Measurements from ENCODE around the gene PITPNC1. TPM values are rescaled to one million over a fixed set of nuclear protein-coding genes. Genes with fewer than 3 reads are reported as not detected.

Gene PITPNC1
- total RNA-seq, 2 experiments from 2014 or later: 44.9 to 67.6 TPM

- Mint-ChIP-seq H3K4me3 (no peak overlapping the region), H3K9me3 (ENCODE audit: low read depth) (no peaks in the 10 kb centered on the region), H3K27ac (peak overlapping the region; percentile 75), H3K27me3 (no peaks in the 10 kb centered on the region), H3K4me1 (peaks cover 57% of the 10 kb centered on the region), H3K36me3 (peaks cover 19% of the 10 kb centered on the region)
- DNase-seq (no peak), ATAC-seq (no peak)
- CTCF ChIA-PET: interaction anchor here (0.8 to 1.5 kb wide), 2 partner anchors 26 to 71 kb away, joined by 4 to 6 read pairs; no protein-coding TSS in a partner anchor
Observed at GRCh38 chr17:67449065-67449464, 72.0 kb downstream of the PITPNC1 start.

GRCh38 chr17:67449845-67450755, 73.0 kb downstream of the PITPNC1 start:
- H3K4me1 Mint-ChIP-seq: peaks cover 59% of the 10 kb centered on the region
- no peak for ATAC-seq
- H3K9me3 Mint-ChIP-seq (ENCODE audit: low read depth): no peaks in the 10 kb centered on the region
- CTCF ChIA-PET: interaction anchor here (0.6 to 4.4 kb wide), 4 partner anchors 8 to 72 kb away, joined by 4 to 35 read pairs (median 5); no protein-coding TSS in a partner anchor
- H3K27me3 Mint-ChIP-seq: no peaks in the 10 kb centered on the region
- H3K4me3 Mint-ChIP-seq: peak overlapping the region; percentile 33
- peak overlapping the region; percentile 75 for H3K27ac Mint-ChIP-seq
- DNase-seq: no peak
- peaks cover 12% of the 10 kb centered on the region for H3K36me3 Mint-ChIP-seq

GRCh38 chr17:67452681-67453554, 75.8 kb downstream of the PITPNC1 start:
- ATAC-seq: peak; percentile 87
- H3K4me1 Mint-ChIP-seq: peaks cover 65% of the 10 kb centered on the region
- peak; percentile 67 for DNase-seq
- peak overlapping the region; percentile 67 for H3K4me3 Mint-ChIP-seq
- peaks cover 25% of the 10 kb centered on the region for H3K36me3 Mint-ChIP-seq
- peaks cover 1% of the 10 kb centered on the region for H3K9me3 Mint-ChIP-seq (ENCODE audit: low read depth)
- CTCF ChIA-PET: interaction anchor here (0.6 to 4.7 kb wide), 11 partner anchors 10 to 78 kb away, joined by 3 to 37 read pairs (median 5); no protein-coding TSS in a partner anchor
- no peaks in the 10 kb centered on the region for H3K27me3 Mint-ChIP-seq
- H3K27ac Mint-ChIP-seq: peak overlapping the region; percentile 93

GRCh38 chr17:67456103-67456502, 79.0 kb downstream of the PITPNC1 start:
- DNase-seq (no peak), ATAC-seq (no peak)
- Mint-ChIP-seq H3K4me3 (no peak overlapping the region), H3K4me1 (peaks cover 50% of the 10 kb centered on the region), H3K9me3 (ENCODE audit: low read depth) (peaks cover 10% of the 10 kb centered on the region), H3K27me3 (no peaks in the 10 kb centered on the region), H3K36me3 (peaks cover 37% of the 10 kb centered on the region), H3K27ac (peak overlapping the region; percentile 68)
- CTCF ChIA-PET: interaction anchor here (1.0 to 1.4 kb wide), 5 partner anchors 10 to 77 kb away, joined by 3 to 6 read pairs (median 3); no protein-coding TSS in a partner anchor

GRCh38 chr17:67456889-67457288, 79.8 kb downstream of the PITPNC1 start:
- H3K4me3 Mint-ChIP-seq: no peak overlapping the region
- no peak for DNase-seq
- no peak for ATAC-seq
- H3K27me3 Mint-ChIP-seq: no peaks in the 10 kb centered on the region
- peaks cover 34% of the 10 kb centered on the region for H3K36me3 Mint-ChIP-seq
- H3K27ac Mint-ChIP-seq: peak overlapping the region; percentile 41
- H3K9me3 Mint-ChIP-seq (ENCODE audit: low read depth): peaks cover 10% of the 10 kb centered on the region
- CTCF ChIA-PET: interaction anchor here (0.9 to 1.2 kb wide), 4 partner anchors 9 to 78 kb away, joined by 3 to 6 read pairs (median 4); no protein-coding TSS in a partner anchor
- H3K4me1 Mint-ChIP-seq: peaks cover 50% of the 10 kb centered on the region

GRCh38 chr17:67458203-67458602, 81.1 kb downstream of the PITPNC1 start:
- Mint-ChIP-seq H3K27me3 (no peaks in the 10 kb centered on the region), H3K9me3 (ENCODE audit: low read depth) (peaks cover 10% of the 10 kb centered on the region), H3K4me3 (no peak overlapping the region), H3K27ac (no peak overlapping the region), H3K36me3 (peaks cover 31% of the 10 kb centered on the region), H3K4me1 (peaks cover 42% of the 10 kb centered on the region)
- CTCF ChIA-PET: interaction anchor here (2.2 kb wide), 1 partner anchor 18 kb away, joined by 6 read pairs; no protein-coding TSS in a partner anchor
- ATAC-seq (no peak), DNase-seq (no peak)

GRCh38 chr17:67459985-67460384, 82.9 kb downstream of the PITPNC1 start:
- peaks cover 42% of the 10 kb centered on the region for H3K4me1 Mint-ChIP-seq
- DNase-seq: no peak
- H3K9me3 Mint-ChIP-seq (ENCODE audit: low read depth): peaks cover 10% of the 10 kb centered on the region
- no peak overlapping the region for H3K4me3 Mint-ChIP-seq
- ATAC-seq: no peak
- CTCF ChIA-PET: interaction anchor here (0.7 to 2.2 kb wide), 4 partner anchors 9 to 73 kb away, joined by 3 to 6 read pairs (median 4); no protein-coding TSS in a partner anchor
- peaks cover 31% of the 10 kb centered on the region for H3K36me3 Mint-ChIP-seq
- no peak overlapping the region for H3K27ac Mint-ChIP-seq
- H3K27me3 Mint-ChIP-seq: no peaks in the 10 kb centered on the region

GRCh38 chr17:67461228-67461780, 84.2 kb downstream of the PITPNC1 start:
- no peak for DNase-seq
- Mint-ChIP-seq H3K9me3 (ENCODE audit: low read depth) (peaks cover 10% of the 10 kb centered on the region), H3K4me3 (no peak overlapping the region), H3K36me3 (peaks cover 31% of the 10 kb centered on the region), H3K4me1 (peaks cover 47% of the 10 kb centered on the region), H3K27ac (peak overlapping the region; percentile 18), H3K27me3 (no peaks in the 10 kb centered on the region)
- CTCF ChIA-PET: interaction anchor here (3.3 kb wide), 1 partner anchor 75 kb away, joined by 13 read pairs; no protein-coding TSS in a partner anchor
- peak; percentile 49 for ATAC-seq

- peak overlapping the region; percentile 18 for H3K27ac Mint-ChIP-seq
- no peak for DNase-seq
- H3K4me1 Mint-ChIP-seq: peaks cover 51% of the 10 kb centered on the region
Observed at GRCh38 chr17:67461876-67462275, 84.8 kb downstream of the PITPNC1 start.

GRCh38 chr17:67466251-67466796, 89.2 kb downstream of the PITPNC1 start:
- Mint-ChIP-seq H3K9me3 (ENCODE audit: low read depth) (no peaks in the 10 kb centered on the region), H3K27ac (peak overlapping the region; percentile 26), H3K4me3 (no peak overlapping the region), H3K36me3 (peaks cover 4% of the 10 kb centered on the region), H3K27me3 (no peaks in the 10 kb centered on the region), H3K4me1 (peaks cover 63% of the 10 kb centered on the region)
- no peak for DNase-seq
- CTCF ChIA-PET: interaction anchor here (1.1 to 2.9 kb wide), 6 partner anchors 9 to 88 kb away, joined by 3 to 17 read pairs (median 6); no protein-coding TSS in a partner anchor
- ATAC-seq: no peak

More at GRCh38 chr17:67461876-67462275, 84.8 kb downstream of the PITPNC1 start:
- H3K4me3 Mint-ChIP-seq: no peak overlapping the region
- CTCF ChIA-PET: interaction anchor here (0.9 to 3.3 kb wide), 5 partner anchors 9 to 88 kb away, joined by 4 to 13 read pairs (median 10); no protein-coding TSS in a partner anchor
- H3K36me3 Mint-ChIP-seq: peaks cover 27% of the 10 kb centered on the region
- H3K9me3 Mint-ChIP-seq (ENCODE audit: low read depth): peaks cover 10% of the 10 kb centered on the region
- no peaks in the 10 kb centered on the region for H3K27me3 Mint-ChIP-seq
- ATAC-seq: no peak

- Mint-ChIP-seq H3K36me3 (peaks cover 12% of the 10 kb centered on the region), H3K27me3 (no peaks in the 10 kb centered on the region), H3K4me3 (no peak overlapping the region), H3K4me1 (peaks cover 63% of the 10 kb centered on the region), H3K27ac (peak overlapping the region; percentile 47), H3K9me3 (ENCODE audit: low read depth) (peaks cover 4% of the 10 kb centered on the region)
- CTCF ChIA-PET: interaction anchor here (1.0 to 2.3 kb wide), 6 partner anchors 14 to 183 kb away, joined by 3 to 9 read pairs (median 4); no protein-coding TSS in a partner anchor
- ATAC-seq (no peak), DNase-seq (no peak)
Observed at GRCh38 chr17:67467500-67468455, 90.7 kb downstream of the PITPNC1 start.
